Spleen (tissue), 7 donors: ENCODE data around the gene TNPO3.

Experiments used
- POLR2A ChIP-seq, 3 donors: fragments of 450-650 bp; IDR thresholded peaks; one replicate each; pipeline ENCODE4 v1.5.1; 2017; ENCODE audit warnings: antibody characterized with exemption in 3 of 3, mild to moderate bottlenecking in 1 of 3
- TF ChIP-seq, protein P1 (sequence below), 11 experiments: fragments of 200-600 bp in 7 of 11; fragments of 450-650 bp in 4 of 11; sonication (generic) in 4 of 11; IDR thresholded peaks in 8 of 11; conservative IDR thresholded peaks in 3 of 11; 1 replicate in 7 of 11; 2 replicates in 4 of 11; pipeline versions ENCODE4 v1.4.0 to v1.8.0; 2016 to 2021; ENCODE audit warnings: antibody characterized with exemption in 11 of 11, inconsistent platforms in 4 of 11, mild to moderate bottlenecking in 1 of 11
- donor health status: DM: no; HTN: no; CAD: no; lungs with moderate emphysema.
- donor health status: DM: no; HTN: no; CAD: no.
- donor health status: DM: no; HTN: no; CAD: no.

DNA sequence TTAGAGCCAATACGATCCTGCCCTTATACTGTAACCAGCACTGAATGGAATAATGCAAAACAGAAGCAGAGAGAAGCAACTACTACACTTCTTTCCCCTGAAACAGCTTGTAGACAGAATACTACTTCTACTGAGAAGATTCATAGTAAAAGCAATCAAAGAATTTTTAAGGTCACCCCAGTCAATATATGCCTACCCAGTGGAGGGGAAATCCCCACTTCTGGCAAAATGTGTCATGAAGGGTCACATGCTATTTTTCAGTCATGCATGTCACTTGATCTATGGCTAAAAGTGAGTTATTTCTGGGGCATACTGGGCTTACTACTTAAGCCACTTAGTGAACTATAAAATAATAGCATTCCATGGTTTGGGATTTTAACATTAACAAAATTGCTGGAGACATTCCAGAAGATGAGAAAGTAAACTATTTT lies 91.6 kb downstream of the TNPO3 start:
- TF ChIP-seq, protein P1, sequence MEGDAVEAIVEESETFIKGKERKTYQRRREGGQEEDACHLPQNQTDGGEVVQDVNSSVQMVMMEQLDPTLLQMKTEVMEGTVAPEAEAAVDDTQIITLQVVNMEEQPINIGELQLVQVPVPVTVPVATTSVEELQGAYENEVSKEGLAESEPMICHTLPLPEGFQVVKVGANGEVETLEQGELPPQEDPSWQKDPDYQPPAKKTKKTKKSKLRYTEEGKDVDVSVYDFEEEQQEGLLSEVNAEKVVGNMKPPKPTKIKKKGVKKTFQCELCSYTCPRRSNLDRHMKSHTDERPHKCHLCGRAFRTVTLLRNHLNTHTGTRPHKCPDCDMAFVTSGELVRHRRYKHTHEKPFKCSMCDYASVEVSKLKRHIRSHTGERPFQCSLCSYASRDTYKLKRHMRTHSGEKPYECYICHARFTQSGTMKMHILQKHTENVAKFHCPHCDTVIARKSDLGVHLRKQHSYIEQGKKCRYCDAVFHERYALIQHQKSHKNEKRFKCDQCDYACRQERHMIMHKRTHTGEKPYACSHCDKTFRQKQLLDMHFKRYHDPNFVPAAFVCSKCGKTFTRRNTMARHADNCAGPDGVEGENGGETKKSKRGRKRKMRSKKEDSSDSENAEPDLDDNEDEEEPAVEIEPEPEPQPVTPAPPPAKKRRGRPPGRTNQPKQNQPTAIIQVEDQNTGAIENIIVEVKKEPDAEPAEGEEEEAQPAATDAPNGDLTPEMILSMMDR (IDR thresholded peaks at IDR 0.05 in 8 of 11, conservative IDR thresholded peaks at IDR 0.05 in 3 of 11), result no peak
- TF ChIP-seq POLR2A (IDR thresholded peaks at IDR 0.05), result no peak
